ENCODE data around the gene SGSM1.

GRCh38 chr22:24768537-24769374 is 37.3 kb upstream of the SGSM1 start:
- TF ChIP-seq CTCF (IDR thresholded peaks at IDR 0.05; ENCODE audit: borderline replicate concordance, extremely low read depth, low read length, poor library complexity, severe bottlenecking) (peak; percentile 71), EZH2 (IDR thresholded peaks at IDR 0.05; ENCODE audit: borderline replicate concordance, low read depth, low read length, severe bottlenecking) (no peak)

All from DND-41 (cell line).